Stimulated activated CD4-positive, alpha-beta T cell treated with anti-CD3 and anti-CD28 coated beads, Interleukin-1b, Interleukin-23, amount 100 ng/mL, for 48 hours (primary cell): Measurements from ENCODE around the gene ARL3.
A peak's percentile ranks its signal among the peaks of the same experiment; 100 is the strongest.
"Not testable (repeated sequence)": the region's sequence is repeated elsewhere in the genome, so short reads cannot be mapped to it uniquely, and the experiment has no call there.

ENCODE experiments used
- DNase-seq: peaks from one replicate; pipeline ENCODE4 v3.0.0-alpha.2; 2020

The ARL3 gene

GRCh38 chr10:102713814-102714620, at the start of gene ARL3:
ARL3 (minus strand) TSS chr10:102714397; CDS start chr10:102714275, 122 bp downstream.
- DNase-seq: peak; percentile 98

GRCh38 chr10:102763037-102763607, 48.9 kb upstream of the ARL3 start:
- DNase-seq: no peak

GRCh38 chr10:102762401-102763015, 48.3 kb upstream of the ARL3 start:
- no peak for DNase-seq

- DNase-seq: no peak
Observed at GRCh38 chr10:102761981-102762380, 47.8 kb upstream of the ARL3 start.

GRCh38 chr10:102759497-102760210, 45.5 kb upstream of the ARL3 start:
- DNase-seq: no peak

- not testable (repeated sequence) for DNase-seq
Observed at GRCh38 chr10:102758933-102759262, 44.7 kb upstream of the ARL3 start.

GRCh38 chr10:102758240-102758932, 44.2 kb upstream of the ARL3 start:
- no peak for DNase-seq

GRCh38 chr10:102757323-102757722, 43.1 kb upstream of the ARL3 start:
- no peak for DNase-seq

GRCh38 chr10:102753718-102754117, 39.5 kb upstream of the ARL3 start:
- no peak for DNase-seq

GRCh38 chr10:102752934-102753664, 38.9 kb upstream of the ARL3 start:
- DNase-seq: no peak

GRCh38 chr10:102752266-102752930, 38.2 kb upstream of the ARL3 start:
- DNase-seq: no peak

GRCh38 chr10:102745157-102745556, 31.0 kb upstream of the ARL3 start:
- DNase-seq: no peak

- peak; percentile 19 for DNase-seq
Observed at GRCh38 chr10:102744374-102745051, 30.3 kb upstream of the ARL3 start.

- DNase-seq: peak; percentile 95
Observed at GRCh38 chr10:102743588-102744373, 29.6 kb upstream of the ARL3 start, which contains the start of gene WBP1L. WBP1L (plus strand) TSS chr10:102743948; CDS start chr10:102744054, 106 bp downstream.

GRCh38 chr10:102743078-102743587, 28.9 kb upstream of the ARL3 start:
- no peak for DNase-seq

GRCh38 chr10:102742313-102742712, 28.1 kb upstream of the ARL3 start:
- DNase-seq: not testable (repeated sequence)

GRCh38 chr10:102741726-102742237, 27.6 kb upstream of the ARL3 start:
- no peak for DNase-seq

- no peak for DNase-seq
Observed at GRCh38 chr10:102740229-102740628, 26.0 kb upstream of the ARL3 start.

- DNase-seq: no peak
Observed at GRCh38 chr10:102738692-102739121, 24.5 kb upstream of the ARL3 start.
